Measurements from ENCODE around the gene TSGA10IP. TPM values are rescaled to one million over a fixed set of nuclear protein-coding genes. Genes with fewer than 3 reads are reported as not detected.

TSGA10IP gene
- total RNA-seq, 4 donors from 2014 or later: not detected

DNA sequence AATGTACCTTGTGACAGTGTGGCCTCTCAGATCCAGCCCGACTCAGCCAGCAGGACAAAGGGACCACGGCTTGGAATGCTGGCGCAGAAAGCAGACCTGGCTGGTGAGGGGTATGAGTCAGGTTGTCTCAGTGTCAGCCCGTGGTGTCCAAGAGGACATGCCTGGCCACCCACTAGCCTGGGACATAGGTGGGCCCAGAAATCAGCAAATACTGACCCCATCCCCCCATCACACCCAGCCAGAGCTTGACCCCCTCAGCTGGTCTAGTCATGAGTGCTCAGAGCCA lies 61.6 kb downstream of the TSGA10IP start:
- no peak for ATAC-seq
- in situ Hi-C loops (cut with MboI; ENCODE audit: low sequenced_read_pairs in 4 of 4): no loop called here

DNA sequence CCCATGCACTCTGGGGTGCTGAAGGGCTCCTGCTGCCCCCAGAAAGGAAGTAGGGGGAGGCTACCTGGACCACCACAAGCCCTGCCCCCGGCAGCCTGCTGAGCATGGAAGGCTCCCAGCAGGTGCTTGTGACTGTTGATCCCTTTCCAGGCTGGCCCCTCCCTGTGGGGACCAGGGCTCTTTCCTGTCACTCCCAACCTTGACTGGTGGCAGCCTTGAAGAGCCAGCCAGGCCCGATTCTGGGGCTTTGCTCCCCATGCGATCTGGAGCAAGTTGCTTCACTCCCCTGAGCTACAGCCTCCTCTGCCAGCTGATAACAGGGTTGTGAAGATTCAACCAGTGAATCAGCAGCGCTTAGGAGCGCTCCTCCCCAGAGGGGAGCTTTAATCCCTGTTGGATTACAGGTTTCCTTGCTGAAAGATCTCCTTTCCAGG lies 61.9 kb downstream of the TSGA10IP start:
- in situ Hi-C loops (cut with MboI; ENCODE audit: low sequenced_read_pairs in 4 of 4) (no loop called here), intact Hi-C loops (cut with DNase I; ENCODE audit: low total_unique reads) (no loop called here)

More for the DNA sequence above, 61.6 kb downstream of the TSGA10IP start:
- no peak for TF ChIP-seq POLR2A (IDR thresholded peaks at IDR 0.05)
- TF ChIP-seq, protein P1, sequence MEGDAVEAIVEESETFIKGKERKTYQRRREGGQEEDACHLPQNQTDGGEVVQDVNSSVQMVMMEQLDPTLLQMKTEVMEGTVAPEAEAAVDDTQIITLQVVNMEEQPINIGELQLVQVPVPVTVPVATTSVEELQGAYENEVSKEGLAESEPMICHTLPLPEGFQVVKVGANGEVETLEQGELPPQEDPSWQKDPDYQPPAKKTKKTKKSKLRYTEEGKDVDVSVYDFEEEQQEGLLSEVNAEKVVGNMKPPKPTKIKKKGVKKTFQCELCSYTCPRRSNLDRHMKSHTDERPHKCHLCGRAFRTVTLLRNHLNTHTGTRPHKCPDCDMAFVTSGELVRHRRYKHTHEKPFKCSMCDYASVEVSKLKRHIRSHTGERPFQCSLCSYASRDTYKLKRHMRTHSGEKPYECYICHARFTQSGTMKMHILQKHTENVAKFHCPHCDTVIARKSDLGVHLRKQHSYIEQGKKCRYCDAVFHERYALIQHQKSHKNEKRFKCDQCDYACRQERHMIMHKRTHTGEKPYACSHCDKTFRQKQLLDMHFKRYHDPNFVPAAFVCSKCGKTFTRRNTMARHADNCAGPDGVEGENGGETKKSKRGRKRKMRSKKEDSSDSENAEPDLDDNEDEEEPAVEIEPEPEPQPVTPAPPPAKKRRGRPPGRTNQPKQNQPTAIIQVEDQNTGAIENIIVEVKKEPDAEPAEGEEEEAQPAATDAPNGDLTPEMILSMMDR (IDR thresholded peaks at IDR 0.05 in 4 of 5, conservative IDR thresholded peaks at IDR 0.05 in 1 of 5): no peak
- peak overlapping the region; percentile 5 to 97 (median 47) for H3K27ac ChIP-seq
- H3K9me3 ChIP-seq: no peaks in the 10 kb centered on the region
- peaks cover 2 to 24% of the 10 kb centered on the region in 2 donors for H3K36me3 ChIP-seq
- H3K4me3 ChIP-seq: no peak overlapping the region
- H3K27me3 ChIP-seq: peaks cover 3 to 5% (median 4%) of the 10 kb centered on the region in 3 donors
- intact Hi-C loops (cut with DNase I; ENCODE audit: low total_unique reads): no loop called here
- peak in 1 of 2 donors; percentile 51 for DNase-seq
- peaks cover 15 to 34% of the 10 kb centered on the region in 2 donors for H3K4me1 ChIP-seq

DNA sequence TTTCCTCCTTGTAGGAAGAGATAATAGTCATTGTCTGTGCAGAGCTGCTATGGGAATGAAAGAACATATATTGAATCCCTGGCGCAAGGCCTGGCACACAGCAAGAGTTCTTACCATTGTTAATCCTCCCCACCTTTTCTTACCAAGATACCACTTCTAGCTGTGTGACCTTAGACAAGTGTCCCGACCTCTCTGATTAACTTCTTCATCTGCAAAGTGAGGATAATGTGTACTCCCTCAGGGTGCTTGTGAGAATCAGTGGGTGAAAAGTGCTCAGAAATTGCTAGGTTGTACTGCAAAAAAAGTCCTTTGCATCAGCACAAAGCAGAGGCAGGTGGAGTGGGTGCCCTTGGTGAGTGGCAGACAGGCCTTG lies 62.8 kb downstream of the TSGA10IP start:
- H3K36me3 ChIP-seq: peaks cover 2 to 24% of the 10 kb centered on the region in 2 donors
- intact Hi-C loops (cut with DNase I; ENCODE audit: low total_unique reads): no loop called here

More for the DNA sequence above, 61.9 kb downstream of the TSGA10IP start:
- ATAC-seq (no peak), DNase-seq (no peak)
- H3K36me3 ChIP-seq: peaks cover 2 to 24% of the 10 kb centered on the region in 2 donors
- peaks cover 15 to 34% of the 10 kb centered on the region in 2 donors for H3K4me1 ChIP-seq
- peaks cover 3 to 9% (median 8%) of the 10 kb centered on the region in 3 donors for H3K27me3 ChIP-seq
- peak overlapping the region; percentile 5 to 97 (median 47) for H3K27ac ChIP-seq
- TF ChIP-seq, protein P1 (IDR thresholded peaks at IDR 0.05 in 4 of 5, conservative IDR thresholded peaks at IDR 0.05 in 1 of 5): no peak
- TF ChIP-seq POLR2A (IDR thresholded peaks at IDR 0.05): no peak
- no peaks in the 10 kb centered on the region for H3K9me3 ChIP-seq
- H3K4me3 ChIP-seq: no peak overlapping the region

DNA sequence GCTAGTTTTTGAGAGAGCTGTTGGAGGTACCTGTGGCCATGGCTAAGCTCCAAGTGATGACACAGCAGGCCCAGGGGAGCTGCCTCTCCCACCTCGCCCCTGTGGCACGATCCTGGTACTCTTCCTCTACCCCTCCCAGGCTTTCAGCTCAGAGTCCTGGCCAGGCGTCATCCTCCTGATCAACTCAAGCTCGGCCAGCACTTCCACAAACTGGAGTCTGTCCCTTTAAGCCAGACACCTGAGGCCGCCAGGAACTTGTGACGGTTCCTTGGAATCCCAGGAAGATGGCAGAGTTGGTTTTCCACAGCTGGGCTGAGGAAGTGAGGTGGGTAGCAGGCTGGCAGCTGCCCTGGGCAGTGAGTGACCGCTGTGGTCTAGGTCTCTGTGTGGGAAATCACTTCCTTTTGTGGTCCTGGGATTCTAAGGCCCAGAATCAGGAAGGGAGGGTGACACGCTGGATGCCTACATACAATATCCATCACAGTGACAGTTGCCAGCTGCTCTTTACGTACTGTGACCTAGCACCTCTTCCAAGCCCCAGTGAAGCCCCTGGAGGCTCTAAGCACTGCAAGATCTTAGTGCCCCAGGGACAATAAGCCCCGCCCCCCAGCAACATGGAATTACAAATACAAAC lies 63.3 kb downstream of the TSGA10IP start:
- TF ChIP-seq, protein P1 (IDR thresholded peaks at IDR 0.05 in 4 of 5, conservative IDR thresholded peaks at IDR 0.05 in 1 of 5): no peak
- intact Hi-C loops (cut with DNase I; ENCODE audit: low total_unique reads) (no loop called here), in situ Hi-C loops (cut with MboI; ENCODE audit: low sequenced_read_pairs in 4 of 4) (no loop called here)
- no peaks in the 10 kb centered on the region for H3K9me3 ChIP-seq
- H3K4me1 ChIP-seq: peaks cover 8 to 27% of the 10 kb centered on the region in 2 donors
- H3K27ac ChIP-seq: no peak overlapping the region
- DNase-seq: no peak
- peaks cover 2 to 22% of the 10 kb centered on the region in 2 donors for H3K36me3 ChIP-seq
- ATAC-seq: no peak
- H3K27me3 ChIP-seq: peaks cover 12 to 18% (median 17%) of the 10 kb centered on the region in 3 donors
- no peak overlapping the region for H3K4me3 ChIP-seq

More for the DNA sequence above, 62.8 kb downstream of the TSGA10IP start:
- Histone ChIP-seq H3K27ac (no peak overlapping the region), H3K4me3 (no peak overlapping the region), H3K4me1 (peaks cover 13 to 32% of the 10 kb centered on the region in 2 donors), H3K27me3 (peaks cover 8 to 15% (median 15%) of the 10 kb centered on the region in 3 donors), H3K9me3 (no peaks in the 10 kb centered on the region)
- ATAC-seq: no peak
- no peak for DNase-seq
- no peak for TF ChIP-seq POLR2A (IDR thresholded peaks at IDR 0.05)
- TF ChIP-seq, protein P1 (IDR thresholded peaks at IDR 0.05 in 4 of 5, conservative IDR thresholded peaks at IDR 0.05 in 1 of 5): no peak
- in situ Hi-C loops (cut with MboI; ENCODE audit: low sequenced_read_pairs in 4 of 4): no loop called here

Other genes starting within 250 kb of the TSGA10IP start
- gene KAT5, start 233.2 kb upstream of the TSGA10IP start, total RNA-seq: 10 to 100 TPM; 40.0 to 69.4 (median 50.0) TPM
- gene RNASEH2C, start 224.7 kb upstream of the TSGA10IP start, total RNA-seq: 100 to 1,000 TPM in 1 of 4 donors, 10 to 100 TPM in 3; 36.5 to 101 (median 62.4) TPM
- gene AP5B1, start 164.5 kb upstream of the TSGA10IP start, total RNA-seq: 10 to 100 TPM; 20.3 to 42.5 (median 29.7) TPM
- gene OVOL1, start 158.4 kb upstream of the TSGA10IP start, total RNA-seq: under 1 TPM in 1 of 4 donors, not detected in 3; 0.15 TPM
- under 1 TPM in 1 of 4 donors, not detected in 3; 0.11 TPM for gene SNX32, start 111.5 kb upstream of the TSGA10IP start, total RNA-seq
- gene CFL1, start 87.3 kb upstream of the TSGA10IP start, total RNA-seq: 100 to 1,000 TPM; 153 to 371 (median 251) TPM
- 10 to 100 TPM; 26.4 to 44.9 (median 34.8) TPM for gene MUS81, start 85.0 kb upstream of the TSGA10IP start, total RNA-seq
- 10 to 100 TPM; 20.6 to 24.1 (median 22.9) TPM for gene EFEMP2, start 72.7 kb upstream of the TSGA10IP start, total RNA-seq
- gene CTSW, start 65.6 kb upstream of the TSGA10IP start, total RNA-seq: under 1 TPM in 3 of 4 donors, not detected in 1; 0.20 to 0.49 (median 0.32) TPM
- 10 to 100 TPM; 39.6 to 79.3 (median 53.0) TPM for gene FIBP, start 57.0 kb upstream of the TSGA10IP start, total RNA-seq
- 10 to 100 TPM; 25.4 to 81.3 (median 42.4) TPM for gene CCDC85B, start 54.8 kb upstream of the TSGA10IP start, total RNA-seq
- 1 to 10 TPM in 3 of 4 donors, under 1 TPM in 1; 0.36 to 9.3 (median 5.2) TPM for gene FOSL1, start 45.1 kb upstream of the TSGA10IP start, total RNA-seq
- gene C11orf68, start 26.4 kb upstream of the TSGA10IP start, total RNA-seq: 10 to 100 TPM; 20.8 to 30.7 (median 23.9) TPM
- 100 to 1,000 TPM in 3 of 4 donors, 10 to 100 TPM in 1; 96.7 to 146 (median 110) TPM for gene DRAP1, start 26.1 kb upstream of the TSGA10IP start, total RNA-seq
- 10 to 100 TPM; 12.0 to 55.2 (median 33.3) TPM for gene SART1, start 16.3 kb downstream of the TSGA10IP start, total RNA-seq
- 10 to 100 TPM; 29.3 to 39.8 (median 35.4) TPM for gene EIF1AD, start 56.7 kb downstream of the TSGA10IP start, total RNA-seq
- 100 to 1,000 TPM in 1 of 4 donors, 10 to 100 TPM in 3; 57.4 to 126 (median 72.1) TPM for gene BANF1, start 57.0 kb downstream of the TSGA10IP start, total RNA-seq
- gene CST6, start 66.5 kb downstream of the TSGA10IP start, total RNA-seq: 1 to 10 TPM in 2 of 4 donors, under 1 TPM in 1, not detected in 1; 0.71 to 6.0 (median 3.1) TPM
- not detected for gene CATSPER1, start 81.0 kb downstream of the TSGA10IP start, total RNA-seq
- gene GAL3ST3, start 103.7 kb downstream of the TSGA10IP start, total RNA-seq: under 1 TPM in 1 of 4 donors, not detected in 3; 0.12 TPM
- gene SF3B2, start 106.9 kb downstream of the TSGA10IP start, total RNA-seq: 100 to 1,000 TPM in 3 of 4 donors, 10 to 100 TPM in 1; 92.9 to 186 (median 124) TPM
- gene PACS1, start 124.8 kb downstream of the TSGA10IP start, total RNA-seq: 10 to 100 TPM in 3 of 4 donors, 1 to 10 TPM in 1; 6.6 to 20.4 (median 16.9) TPM

Measured in gastrocnemius medialis (tissue), 4 donors.